ENCODE data around the gene RNF4.
"Not testable (repeated sequence)": the region's sequence is repeated elsewhere in the genome, so short reads cannot be mapped to it uniquely, and the experiment has no call there.

RNF4 gene

DNA sequence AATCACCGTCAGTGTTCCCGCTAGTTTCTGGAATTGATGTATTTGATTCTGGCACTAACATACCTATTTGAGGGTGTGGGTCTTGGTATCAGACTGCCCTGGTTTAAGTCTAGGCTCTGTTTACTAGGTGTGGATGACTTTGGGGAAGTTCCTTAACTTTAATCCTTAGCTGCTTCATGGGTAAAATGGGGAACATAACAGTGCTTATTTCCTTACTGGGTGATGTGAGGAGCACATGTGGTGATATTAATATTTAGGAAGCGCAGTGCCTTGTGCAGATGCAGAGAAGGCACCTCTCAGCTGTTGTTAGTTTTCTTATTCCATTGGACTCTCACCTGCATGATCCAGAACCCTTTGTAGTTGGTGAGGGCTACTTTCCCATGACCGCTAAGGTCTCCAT, 17.1 kb downstream of the RNF4 start:
- no peak for DNase-seq (ENCODE audit: extremely low read depth in 1 of 2, low read depth in 1 of 2)

DNA sequence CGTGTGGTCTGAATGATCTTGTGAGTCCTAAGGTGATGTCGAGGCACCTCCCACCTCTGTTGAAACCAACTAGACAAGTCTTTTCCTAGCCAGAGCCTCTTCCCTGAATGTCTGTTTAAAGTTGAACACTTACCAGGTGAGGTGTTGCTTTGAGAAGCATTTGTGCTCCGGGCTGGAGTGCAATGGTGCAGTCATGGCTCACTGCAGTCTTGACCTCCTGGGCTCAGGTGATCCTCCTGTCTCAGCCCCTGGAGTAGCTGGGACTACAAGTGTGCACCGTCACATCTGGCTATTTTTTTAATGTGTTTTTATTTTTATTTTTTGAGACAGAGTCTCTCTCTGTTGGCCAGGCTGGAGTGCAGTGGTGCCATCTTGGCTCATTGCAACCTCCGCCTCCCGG, 18.1 kb downstream of the RNF4 start:
- DNase-seq (ENCODE audit: extremely low read depth in 1 of 2, low read depth in 1 of 2), result no peak

DNA sequence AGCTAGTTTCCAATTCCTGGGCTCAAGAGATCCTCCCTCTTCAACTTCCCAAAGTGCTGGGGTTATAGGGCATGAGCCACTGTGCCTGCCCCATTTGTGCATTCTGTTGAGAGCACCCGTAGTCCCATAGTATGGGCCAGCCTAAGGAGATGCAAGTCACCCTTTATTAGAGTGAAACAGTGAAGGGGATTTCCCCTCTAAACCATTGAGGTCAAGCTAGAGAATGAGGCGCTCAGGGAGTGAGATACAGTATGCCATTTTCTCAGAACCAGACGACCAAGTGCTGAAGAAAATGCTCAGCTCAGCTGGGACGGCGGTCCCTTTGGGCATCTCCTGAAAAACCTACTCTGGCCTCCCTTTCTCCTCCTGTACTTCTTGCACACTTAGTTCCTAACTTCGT, 18.7 kb downstream of the RNF4 start:
- DNase-seq (ENCODE audit: extremely low read depth in 1 of 2, low read depth in 1 of 2), result no peak

DNA sequence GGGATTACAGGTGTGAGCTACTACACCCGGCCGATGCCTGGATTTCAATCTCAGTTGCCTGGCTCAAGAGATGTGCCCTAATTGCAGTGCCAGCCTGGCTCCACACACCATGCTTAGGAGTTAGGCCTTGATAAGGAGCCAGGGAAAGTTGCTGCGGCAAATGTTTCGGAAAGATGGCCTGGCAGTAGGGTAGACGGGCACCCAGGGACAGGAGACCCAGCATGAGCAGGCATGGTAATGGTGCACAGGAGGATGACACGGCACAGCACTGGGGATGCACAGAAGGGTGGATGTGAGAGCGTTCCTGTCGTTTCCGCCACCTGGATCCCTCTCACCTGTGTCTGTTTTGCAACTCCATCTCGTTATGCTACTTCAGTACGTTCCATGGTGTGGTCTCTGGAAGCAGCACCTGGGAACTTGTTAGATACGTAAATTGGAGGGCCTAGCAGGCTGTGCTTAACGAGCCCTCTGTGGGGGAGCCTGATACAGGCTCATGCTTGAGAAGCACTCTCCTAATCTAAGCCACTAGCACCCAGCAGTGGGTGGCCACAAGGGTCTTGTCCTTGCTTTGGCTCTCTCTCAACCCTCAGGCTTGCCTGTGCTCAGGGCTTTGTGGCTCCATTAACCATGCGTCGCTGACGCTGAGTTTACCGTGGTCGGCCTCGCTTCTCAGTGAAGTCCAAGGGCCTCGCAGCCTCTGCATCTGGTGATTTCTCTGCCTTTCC, 20.3 kb downstream of the RNF4 start:
- DNase-seq (ENCODE audit: extremely low read depth in 1 of 2, low read depth in 1 of 2), result no peak

DNA sequence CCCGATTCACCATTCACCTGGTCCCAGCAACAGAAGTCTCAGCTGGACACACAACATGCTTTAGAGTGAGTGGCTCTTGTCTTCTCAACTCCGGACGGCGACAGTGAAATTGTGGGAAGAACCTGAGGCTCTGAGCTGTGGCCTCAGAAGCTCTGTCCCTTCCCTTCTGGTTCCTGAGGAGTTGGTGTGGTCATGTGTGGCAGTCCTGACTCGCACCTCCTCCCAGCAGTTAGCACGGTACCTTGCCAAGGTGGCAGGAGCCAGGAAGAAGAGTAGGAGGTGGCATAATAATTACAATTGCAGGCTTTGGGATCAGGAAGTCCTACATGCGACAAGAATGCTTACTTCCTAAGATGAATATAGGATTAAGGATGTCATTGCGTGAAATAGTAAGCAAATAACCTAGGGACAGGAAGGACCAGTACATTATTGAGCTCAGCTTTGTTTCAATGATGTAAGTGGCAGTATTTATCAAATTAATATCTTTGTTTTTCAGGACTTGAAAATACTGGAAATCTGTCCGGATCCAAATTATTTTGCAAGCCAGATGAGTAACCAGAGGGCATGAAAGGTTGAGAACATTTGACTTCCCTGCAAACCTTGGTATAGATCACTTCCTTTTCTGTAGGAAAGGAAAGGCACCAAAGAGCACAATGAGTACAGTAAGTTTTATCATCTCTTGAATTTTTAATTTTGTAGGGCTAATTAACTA, 21.1 kb downstream of the RNF4 start:
- DNase-seq (ENCODE audit: extremely low read depth in 1 of 2, low read depth in 1 of 2), result no peak

- no peak for DNase-seq (ENCODE audit: extremely low read depth in 1 of 2, low read depth in 1 of 2)
Observed at GRCh38 chr4:2492970-2493369, 24.1 kb downstream of the RNF4 start.

- no peak for DNase-seq (ENCODE audit: extremely low read depth in 1 of 2, low read depth in 1 of 2)
Observed at GRCh38 chr4:2494992-2495391, 26.1 kb downstream of the RNF4 start.

DNA sequence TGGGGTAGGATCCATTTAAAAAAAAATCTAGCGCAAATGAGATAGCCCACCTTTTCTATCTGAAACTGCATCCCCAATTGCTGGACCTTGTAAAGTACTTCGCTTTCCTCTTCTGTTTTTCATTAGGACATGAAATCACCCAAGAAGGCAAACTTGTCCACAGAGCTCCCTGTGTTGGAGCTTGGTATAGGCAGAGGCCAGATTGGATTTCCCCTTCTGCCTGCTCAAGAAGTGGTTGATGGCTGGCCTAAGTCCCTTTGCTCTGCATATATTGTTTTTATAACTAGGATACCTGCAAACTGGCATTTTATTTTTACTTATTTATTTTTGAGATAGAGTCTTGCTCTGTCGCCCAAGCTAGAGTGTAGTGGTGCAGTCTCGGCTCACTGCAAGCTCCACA, 28.4 kb downstream of the RNF4 start:
- no peak for DNase-seq (ENCODE audit: extremely low read depth in 1 of 2, low read depth in 1 of 2)

DNA sequence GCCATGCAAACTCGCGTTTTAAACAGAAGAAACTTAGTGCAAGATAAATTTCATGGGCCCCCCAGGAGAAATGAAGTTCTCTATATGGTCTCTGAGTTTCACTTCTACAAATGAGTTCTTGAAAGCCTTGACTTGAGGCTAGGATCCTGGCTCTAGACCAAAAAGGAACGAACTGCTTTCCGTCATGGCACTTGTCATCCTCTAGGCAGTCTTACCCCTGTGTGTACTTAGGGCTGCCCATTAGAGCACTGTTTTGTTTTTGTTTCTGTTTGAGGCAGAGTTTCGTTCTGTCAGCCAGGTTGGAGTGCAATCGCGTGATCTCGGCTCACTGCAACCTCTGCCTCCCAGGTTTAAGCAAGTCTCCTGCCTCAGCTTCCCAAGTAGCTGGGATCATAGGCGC, 29.0 kb downstream of the RNF4 start:
- DNase-seq (ENCODE audit: extremely low read depth in 1 of 2, low read depth in 1 of 2), result no peak

DNA sequence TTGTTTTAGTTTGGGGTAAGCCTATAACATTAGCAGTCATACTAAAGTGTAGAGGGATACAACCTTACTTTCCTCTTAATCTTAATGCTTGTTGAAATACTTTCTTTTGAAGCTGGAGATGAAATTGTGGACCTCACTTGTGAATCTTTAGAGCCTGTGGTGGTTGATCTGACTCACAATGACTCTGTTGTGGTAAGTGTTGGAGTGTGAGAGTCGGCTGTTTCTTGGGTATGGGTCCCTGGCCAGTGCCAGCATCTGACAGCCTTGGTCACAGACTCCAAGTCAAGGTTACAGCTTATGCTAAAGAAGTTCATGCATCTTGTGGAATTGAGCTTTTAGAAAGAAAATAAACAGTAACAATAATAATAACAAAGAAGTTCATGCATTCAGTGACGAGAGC, 31.6 kb downstream of the RNF4 start:
- DNase-seq (ENCODE audit: extremely low read depth in 1 of 2, low read depth in 1 of 2), result peak in 1 of 2 donors; percentile 24

DNA sequence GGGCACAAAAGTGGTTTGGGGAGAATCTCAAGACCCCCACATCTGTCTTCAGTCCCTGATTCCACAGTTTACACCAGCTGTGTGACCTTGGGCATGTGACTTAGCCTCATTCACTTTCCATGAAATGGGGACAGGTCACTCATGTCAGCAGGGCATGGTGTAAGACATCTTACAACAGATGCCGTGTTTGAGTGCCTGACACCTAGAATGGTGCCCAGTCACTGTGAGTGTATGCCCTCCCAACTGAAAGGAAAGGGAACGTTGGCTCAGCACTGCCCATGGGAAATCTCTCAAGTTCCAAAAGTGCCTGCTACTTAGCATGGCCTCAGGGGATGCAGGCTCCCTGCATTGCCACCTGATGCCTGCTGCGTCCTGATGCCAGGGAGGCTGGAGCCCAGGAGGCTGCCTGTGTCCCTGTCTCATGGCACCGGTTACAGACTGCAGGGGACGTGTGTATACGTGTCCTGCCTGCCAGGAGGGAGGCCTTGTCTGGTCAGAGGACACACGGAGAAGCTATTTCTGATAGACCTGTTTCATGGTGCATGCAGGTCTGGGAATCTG, 32.2 kb downstream of the RNF4 start:
- DNase-seq (ENCODE audit: extremely low read depth in 1 of 2, low read depth in 1 of 2), result no peak

- no peak for DNase-seq (ENCODE audit: extremely low read depth in 1 of 2, low read depth in 1 of 2)
Observed at GRCh38 chr4:2503809-2504208, 34.9 kb downstream of the RNF4 start.

- no peak for DNase-seq (ENCODE audit: extremely low read depth in 1 of 2, low read depth in 1 of 2)
Observed at GRCh38 chr4:2507259-2507658, 38.4 kb downstream of the RNF4 start.

GRCh38 chr4:2507855-2508254, 38.9 kb downstream of the RNF4 start:
- DNase-seq (ENCODE audit: extremely low read depth in 1 of 2, low read depth in 1 of 2), result no peak

GRCh38 chr4:2510351-2511259, 41.7 kb downstream of the RNF4 start:
- DNase-seq (ENCODE audit: extremely low read depth in 1 of 2, low read depth in 1 of 2), result no peak

DNA sequence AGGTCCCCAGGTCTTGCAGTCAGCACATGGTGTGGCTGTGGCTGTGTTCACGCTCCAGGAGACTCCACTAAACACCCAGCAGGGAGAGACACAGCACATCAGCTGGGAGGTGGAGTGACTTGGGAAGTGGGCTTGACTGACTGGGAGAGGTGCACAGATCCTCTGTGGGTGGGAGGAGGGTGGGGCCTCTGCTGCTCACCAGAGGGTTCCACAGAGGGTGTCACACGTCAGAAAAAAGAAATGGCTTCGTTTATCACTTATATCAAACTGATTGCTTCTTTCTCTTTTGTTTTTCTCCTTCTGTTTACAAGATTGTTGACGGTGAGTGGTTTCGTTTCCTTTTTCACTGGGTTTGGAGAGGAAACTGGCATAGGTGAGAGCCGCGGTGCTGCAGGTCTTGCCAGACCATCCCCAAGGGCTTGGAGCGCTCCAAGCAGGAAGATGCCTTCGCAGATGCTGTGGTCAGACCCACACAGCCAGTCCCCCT, 42.8 kb downstream of the RNF4 start:
- no peak for DNase-seq (ENCODE audit: extremely low read depth in 1 of 2, low read depth in 1 of 2)

- no peak for DNase-seq (ENCODE audit: extremely low read depth in 1 of 2, low read depth in 1 of 2)
Observed at GRCh38 chr4:2512396-2513135, 43.7 kb downstream of the RNF4 start.

GRCh38 chr4:2514193-2514592, 45.3 kb downstream of the RNF4 start:
- DNase-seq (ENCODE audit: extremely low read depth in 1 of 2, low read depth in 1 of 2), result not testable (repeated sequence)

- not testable (repeated sequence) for DNase-seq (ENCODE audit: extremely low read depth in 1 of 2, low read depth in 1 of 2)
Observed at GRCh38 chr4:2514944-2515343, 46.0 kb downstream of the RNF4 start.

DNA sequence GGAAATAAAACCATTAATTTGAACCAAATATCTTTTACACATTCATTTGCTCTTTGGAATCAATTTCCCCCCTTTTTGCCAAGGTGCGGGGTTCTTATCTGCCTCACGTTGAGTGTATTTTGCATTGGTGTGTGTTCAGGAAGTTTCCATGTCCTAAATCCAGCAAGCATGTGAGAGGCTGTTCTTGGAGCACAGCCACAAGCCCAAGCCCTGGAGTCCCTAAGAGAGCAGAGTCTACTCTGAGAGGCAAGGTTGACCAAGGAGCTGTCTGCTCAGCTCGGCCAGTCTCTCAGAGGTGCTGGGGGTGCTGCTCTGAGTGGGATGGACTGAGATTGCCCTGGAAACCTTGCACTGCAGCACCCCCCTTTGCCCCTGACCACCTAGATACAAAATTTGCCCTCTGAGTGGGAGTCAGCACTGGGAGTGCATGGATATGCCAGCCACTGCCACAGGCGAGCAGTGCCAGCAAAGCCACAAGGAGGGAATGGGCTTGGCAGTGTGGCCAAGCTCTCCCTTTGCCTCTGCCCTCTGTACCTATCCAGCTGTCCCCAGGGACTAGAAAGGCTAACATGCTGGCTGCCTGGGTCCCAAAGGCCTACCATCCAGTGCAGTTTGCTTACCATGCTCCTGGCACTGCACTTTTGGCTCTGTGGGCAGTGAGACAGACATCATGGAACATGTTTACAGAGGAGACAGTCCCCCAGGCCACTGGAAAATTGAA, 47.1 kb downstream of the RNF4 start:
- no peak for DNase-seq (ENCODE audit: extremely low read depth in 1 of 2, low read depth in 1 of 2)
